Astrocyte (in vitro differentiated cells and primary cell): ENCODE data around the gene THOC1. TPM values are rescaled to one million over a fixed set of nuclear protein-coding genes. Genes with fewer than 3 reads are reported as not detected.

Experiments used
- DNase-seq: peaks from one replicate; pipeline ENCODE4 v3.0.0-alpha.2; 2010; ENCODE audit warnings: low read depth
- FAIRE-seq: peaks from 2 replicates; lab custom pipeline; 2011; peaks lifted over from hg19 to GRCh38; lab: Jason Lieb, UNC
- H2AFZ ChIP-seq: 2 replicates; pipeline ENCODE4 v1.6.0; 2012; ENCODE audit warnings: low read depth, low read length, inconsistent platforms
- H3K27ac ChIP-seq: 2 replicates; pipeline ENCODE4 v1.5.1; 2011; ENCODE audit warnings: low read depth, low read length, inconsistent platforms
- H3K27me3 ChIP-seq: 2 replicates; pipeline ENCODE4 v1.6.0; 2011; ENCODE audit warnings: low read length, inconsistent platforms; ENCODE audit not compliant: insufficient read depth
- H3K36me3 ChIP-seq: 2 replicates; pipeline ENCODE4 v1.5.1; 2011; ENCODE audit warnings: low read length, inconsistent platforms; ENCODE audit not compliant: insufficient read depth
- H3K4me1 ChIP-seq: 2 replicates; pipeline ENCODE4 v1.5.1; 2011; ENCODE audit warnings: low read length, inconsistent platforms; ENCODE audit not compliant: insufficient read depth
- H3K4me2 ChIP-seq: 2 replicates; pipeline ENCODE4 v1.6.0; 2012; ENCODE audit warnings: low read length, inconsistent platforms
- H3K4me3 ChIP-seq: 2 replicates; pipeline ENCODE4 v1.5.1; 2011; ENCODE audit warnings: low read depth, mild to moderate bottlenecking, low read length, inconsistent platforms; ENCODE audit not compliant: insufficient read depth
- H3K79me2 ChIP-seq: 2 replicates; pipeline ENCODE4 v1.6.0; 2012; ENCODE audit warnings: mild to moderate bottlenecking, low read length, inconsistent platforms; ENCODE audit not compliant: insufficient read depth
- H3K9ac ChIP-seq: 2 replicates; pipeline ENCODE4 v1.6.0; 2012; ENCODE audit warnings: mild to moderate bottlenecking, low read length, inconsistent platforms
- H3K9me3 ChIP-seq: 2 replicates; pipeline ENCODE4 v1.5.1; 2012; ENCODE audit warnings: low read depth, mild to moderate bottlenecking, low read length, inconsistent platforms; ENCODE audit not compliant: insufficient read depth
- H4K20me1 ChIP-seq: 2 replicates; pipeline ENCODE4 v1.6.0; 2012; ENCODE audit warnings: low read length, inconsistent platforms; ENCODE audit not compliant: insufficient read depth
- H3K27ac Mint-ChIP-seq: one replicate; pipeline ENCODE4 v1.8.0; 2021; ENCODE audit warnings: mild to moderate bottlenecking, mixed read lengths; ENCODE audit not compliant: unreplicated experiment
- H3K27me3 Mint-ChIP-seq: one replicate; pipeline ENCODE4 v1.8.0; 2021; ENCODE audit warnings: low read depth, mixed read lengths; ENCODE audit not compliant: unreplicated experiment
- H3K36me3 Mint-ChIP-seq: one replicate; pipeline ENCODE4 v1.8.0; 2021; ENCODE audit warnings: low read depth, mixed read lengths; ENCODE audit not compliant: unreplicated experiment
- H3K4me1 Mint-ChIP-seq: one replicate; pipeline ENCODE4 v1.8.0; 2021; ENCODE audit warnings: low read depth, mixed read lengths; ENCODE audit not compliant: unreplicated experiment
- H3K4me3 Mint-ChIP-seq: one replicate; pipeline ENCODE4 v1.8.0; 2021; ENCODE audit warnings: mild to moderate bottlenecking, moderate library complexity, mixed read lengths; ENCODE audit not compliant: unreplicated experiment
- H3K9me3 Mint-ChIP-seq: one replicate; pipeline ENCODE4 v1.8.0; 2021; ENCODE audit warnings: mild to moderate bottlenecking, mixed read lengths; ENCODE audit not compliant: unreplicated experiment
- CTCF ChIP-seq: IDR thresholded peaks from 2 replicates; pipeline ENCODE4 v1.5.1; 2011; ENCODE audit warnings: low read depth, mild to moderate bottlenecking, inconsistent platforms, low read length, moderate library complexity; ENCODE audit not compliant: insufficient read depth
- EZH2 ChIP-seq: IDR thresholded peaks from 2 replicates; pipeline ENCODE4 v1.6.1; 2012; ENCODE audit warnings: mild to moderate bottlenecking, low read length, inconsistent platforms; ENCODE audit not compliant: insufficient read depth
- total RNA-seq: library from RNA; stranded (reverse); gene quantifications from 2 replicates; pipeline ENCODE4 v1.2.1, GENCODE V29; 2021

Gene THOC1
- total RNA-seq, 1 donor from 2014 or later, result 23.1 TPM

- Mint-ChIP-seq H3K27me3 (no peaks in the 10 kb centered on the region), H3K4me3 (no peak overlapping the region), H3K36me3 (peaks cover 14% of the 10 kb centered on the region), H3K27ac (no peak overlapping the region), H3K9me3 (no peaks in the 10 kb centered on the region), H3K4me1 (peaks cover 2% of the 10 kb centered on the region)
- Histone ChIP-seq H3K4me2 (no peak overlapping the region), H3K27ac (no peak overlapping the region), H3K4me1 (no peaks in the 10 kb centered on the region), H3K79me2 (no peaks in the 10 kb centered on the region), H3K36me3 (peaks cover 50% of the 10 kb centered on the region), H3K9me3 (no peaks in the 10 kb centered on the region), H4K20me1 (no peaks in the 10 kb centered on the region), H3K4me3 (no peak overlapping the region), H3K9ac (no peak overlapping the region), H2AFZ (no peak overlapping the region), H3K27me3 (no peaks in the 10 kb centered on the region)
- TF ChIP-seq CTCF (no peak), EZH2 (no peak)
- FAIRE-seq (no peak), DNase-seq (no peak)
These were observed 14.7 kb downstream of the THOC1 start for GRCh38 chr18:253121-253520.

- no peak overlapping the region for H2AFZ ChIP-seq
- no peaks in the 10 kb centered on the region for H4K20me1 ChIP-seq
- Mint-ChIP-seq H3K27me3 (no peaks in the 10 kb centered on the region), H3K4me1 (peaks cover 2% of the 10 kb centered on the region), H3K9me3 (no peaks in the 10 kb centered on the region), H3K36me3 (peaks cover 14% of the 10 kb centered on the region), H3K27ac (no peak overlapping the region), H3K4me3 (no peak overlapping the region)
- no peak for TF ChIP-seq EZH2
- TF ChIP-seq CTCF, result no peak
- no peaks in the 10 kb centered on the region for H3K27me3 ChIP-seq
- H3K4me2 ChIP-seq, result no peak overlapping the region
- H3K4me3 ChIP-seq, result no peak overlapping the region
- no peak overlapping the region for H3K27ac ChIP-seq
- no peak for DNase-seq
- H3K9me3 ChIP-seq, result no peaks in the 10 kb centered on the region
- no peak for FAIRE-seq
- no peaks in the 10 kb centered on the region for H3K4me1 ChIP-seq
- H3K79me2 ChIP-seq, result no peaks in the 10 kb centered on the region
- peaks cover 47% of the 10 kb centered on the region for H3K36me3 ChIP-seq
- no peak overlapping the region for H3K9ac ChIP-seq
These were observed 16.3 kb downstream of the THOC1 start for GRCh38 chr18:251572-251971.

- Histone ChIP-seq H3K27ac (no peak overlapping the region), H3K4me2 (no peak overlapping the region), H2AFZ (no peak overlapping the region), H3K79me2 (no peaks in the 10 kb centered on the region), H3K27me3 (no peaks in the 10 kb centered on the region), H3K4me3 (no peak overlapping the region), H3K4me1 (no peaks in the 10 kb centered on the region), H3K9ac (no peak overlapping the region), H3K9me3 (no peaks in the 10 kb centered on the region), H3K36me3 (peaks cover 40% of the 10 kb centered on the region), H4K20me1 (no peaks in the 10 kb centered on the region)
- DNase-seq, result no peak
- no peaks in the 10 kb centered on the region for H3K27me3 Mint-ChIP-seq
- H3K9me3 Mint-ChIP-seq, result no peaks in the 10 kb centered on the region
- peaks cover 2% of the 10 kb centered on the region for H3K4me1 Mint-ChIP-seq
- H3K27ac Mint-ChIP-seq, result no peak overlapping the region
- TF ChIP-seq CTCF, result no peak
- no peak overlapping the region for H3K4me3 Mint-ChIP-seq
- peaks cover 14% of the 10 kb centered on the region for H3K36me3 Mint-ChIP-seq
- no peak for FAIRE-seq
These were observed 17.2 kb downstream of the THOC1 start for GRCh38 chr18:250685-251084.
